Measurements from ENCODE around the gene AMDHD1. TPM values are rescaled to one million over a fixed set of nuclear protein-coding genes. Genes with fewer than 3 reads are reported as not detected.
A peak's percentile ranks its signal among the peaks of the same experiment; 100 is the strongest.

AMDHD1 gene
- total and polyA plus RNA-seq, 2 donors (not counting 3 experiments of a cell fraction or from before 2014, with no cell fraction given), result not detected

GRCh38 chr12:95942524-95943329, 404 bp upstream of the AMDHD1 start, which contains the start of gene CCDC38:
Gene CCDC38 (minus strand): TSS chr12:95942614. CDS start chr12:95936509, 6,105 bp downstream.
- no peak for DNase-seq (ENCODE audit: low read depth, low spot score)
- no peaks in the 10 kb centered on the region for H3K36me3 ChIP-seq (ENCODE audit: control insufficient read depth in 2 of 2, extremely low read depth in 1 of 2, insufficient read depth in 2 of 2, low read length in 2 of 2)
- dilution Hi-C loops (cut with MboI; ENCODE audit: extremely low pct_ligation_motif_present, low sequenced_read_pairs), result no loop called here
- POLR2A ChIA-PET, result no interaction called here
- no peak within 1 kb of the TSS for H3K9ac ChIP-seq (replicated peaks; ENCODE audit: extremely low read depth, insufficient read depth, low read length)
- H3K27ac ChIP-seq (ENCODE audit: insufficient read depth, low read depth, low read length), result no peak within 1 kb of the TSS
- no peaks in the 10 kb centered on the region for H3K79me2 ChIP-seq (ENCODE audit: control insufficient read depth, insufficient read depth, low read length)
- no peaks in the 10 kb centered on the region for H3K9me1 ChIP-seq (replicated peaks; ENCODE audit: control insufficient read depth, extremely low read depth, insufficient read depth, low read length)
- peak; percentile 71 for FAIRE-seq
- peaks cover 0 to 17% of the 10 kb centered on the region in 2 experiments for H3K27me3 ChIP-seq (ENCODE audit: control insufficient read depth in 2 of 2, insufficient read depth in 2 of 2, low read length in 2 of 2)
- TF ChIP-seq MAX (IDR thresholded peaks at IDR 0.05; ENCODE audit: insufficient read depth, insufficient read length), result no peak
- TF ChIP-seq POLR2AphosphoS5 (IDR thresholded peaks at IDR 0.05; ENCODE audit: insufficient read depth, low read depth, low read length), result no peak
- TF ChIP-seq JUN (IDR thresholded peaks at IDR 0.05; ENCODE audit: borderline replicate concordance, insufficient read depth, insufficient read length, low read depth), result no peak
- no peak for TF ChIP-seq POLR2A (IDR thresholded peaks at IDR 0.05; ENCODE audit: low read depth, low read length)
- TF ChIP-seq GATA2 (IDR thresholded peaks at IDR 0.05; ENCODE audit: insufficient read depth, insufficient read length, low read depth, low read length), result no peak
- no peak for TF ChIP-seq FOS (IDR thresholded peaks at IDR 0.05; ENCODE audit: borderline replicate concordance, insufficient read depth, low read length)
- TF ChIP-seq MYC (IDR thresholded peaks at IDR 0.05; ENCODE audit: low read depth, low read length), result no peak
- no peak for TF ChIP-seq EZH2 (IDR thresholded peaks at IDR 0.05; ENCODE audit: borderline replicate concordance, low read depth, low read length, severe bottlenecking)
- no peak for TF ChIP-seq CTCF (IDR thresholded peaks at IDR 0.05; ENCODE audit: extremely low read depth in 1 of 2, insufficient read depth in 1 of 2, low read depth in 1 of 2, low read length in 2 of 2)
- intact Hi-C loops (cut with micrococcal nuclease), result no loop called here
- H3K4me1 ChIP-seq (ENCODE audit: control insufficient read depth, extremely low read depth, insufficient read depth, low read length), result peaks cover 4% of the 10 kb centered on the region
- H4K20me1 ChIP-seq (replicated peaks; ENCODE audit: control insufficient read depth, extremely low read depth, insufficient read depth, low read length), result no peaks in the 10 kb centered on the region
- no TSS peak for BruUV-seq (replicated peaks)
- H3K9me3 ChIP-seq (replicated peaks; ENCODE audit: control insufficient read depth, insufficient read depth, low read length), result no peaks in the 10 kb centered on the region
- peak within 1 kb of the TSS; percentile 77 for H3K4me2 ChIP-seq (ENCODE audit: insufficient read depth, low read length)
- peak within 1 kb of the TSS; percentile 93 for H2AFZ ChIP-seq (ENCODE audit: low read depth, low read length)
- H3K4me3 ChIP-seq (replicated peaks in 1 of 3; ENCODE audit: insufficient read depth in 1 of 3, low read depth in 1 of 3, low read length in 3 of 3), result peak within 1 kb of the TSS; percentile 33 to 64 (median 52)
- CTCF ChIA-PET, result interaction anchor here (0.7 to 4.2 kb wide), 6 partner anchors 12 to 368 kb away, joined by 4 to 13 read pairs (median 4); no protein-coding TSS in a partner anchor
